Measurements from ENCODE around the gene DPEP2.
"Not testable (repeated sequence)": the region's sequence is repeated elsewhere in the genome, so short reads cannot be mapped to it uniquely, and the experiment has no call there.

DPEP2 gene

DNA sequence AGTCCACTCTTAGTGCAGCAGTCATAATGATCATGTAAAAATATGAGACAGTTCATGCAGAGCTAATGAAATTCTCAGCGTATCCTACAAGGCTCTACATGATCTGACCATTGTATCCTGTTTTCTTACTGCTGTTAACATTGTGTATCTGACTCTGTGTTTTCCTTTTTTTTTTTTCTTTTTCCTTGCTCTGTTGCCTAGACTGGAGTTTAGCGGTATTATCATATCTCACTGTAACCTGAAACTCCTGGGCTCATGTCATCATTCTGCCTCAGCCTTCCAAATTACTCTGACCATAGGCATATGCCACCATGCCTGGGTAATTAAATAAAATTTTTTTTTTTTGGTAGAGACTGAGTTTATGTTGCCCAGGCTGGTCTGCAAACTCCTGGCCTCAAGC lies 35.9 kb upstream of the DPEP2 start:
- DNase-seq (ENCODE audit: low read depth, low spot score) = no peak
- TF ChIP-seq, protein P1, sequence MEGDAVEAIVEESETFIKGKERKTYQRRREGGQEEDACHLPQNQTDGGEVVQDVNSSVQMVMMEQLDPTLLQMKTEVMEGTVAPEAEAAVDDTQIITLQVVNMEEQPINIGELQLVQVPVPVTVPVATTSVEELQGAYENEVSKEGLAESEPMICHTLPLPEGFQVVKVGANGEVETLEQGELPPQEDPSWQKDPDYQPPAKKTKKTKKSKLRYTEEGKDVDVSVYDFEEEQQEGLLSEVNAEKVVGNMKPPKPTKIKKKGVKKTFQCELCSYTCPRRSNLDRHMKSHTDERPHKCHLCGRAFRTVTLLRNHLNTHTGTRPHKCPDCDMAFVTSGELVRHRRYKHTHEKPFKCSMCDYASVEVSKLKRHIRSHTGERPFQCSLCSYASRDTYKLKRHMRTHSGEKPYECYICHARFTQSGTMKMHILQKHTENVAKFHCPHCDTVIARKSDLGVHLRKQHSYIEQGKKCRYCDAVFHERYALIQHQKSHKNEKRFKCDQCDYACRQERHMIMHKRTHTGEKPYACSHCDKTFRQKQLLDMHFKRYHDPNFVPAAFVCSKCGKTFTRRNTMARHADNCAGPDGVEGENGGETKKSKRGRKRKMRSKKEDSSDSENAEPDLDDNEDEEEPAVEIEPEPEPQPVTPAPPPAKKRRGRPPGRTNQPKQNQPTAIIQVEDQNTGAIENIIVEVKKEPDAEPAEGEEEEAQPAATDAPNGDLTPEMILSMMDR (IDR thresholded peaks at IDR 0.05; ENCODE audit: low read depth, low read length) = no peak
- in situ Hi-C loops (cut with HindIII; ENCODE audit: low sequenced_read_pairs) = no loop called here
- H3K4me3 ChIP-seq (ENCODE audit: low read depth, low read length) = no peak overlapping the region

DNA sequence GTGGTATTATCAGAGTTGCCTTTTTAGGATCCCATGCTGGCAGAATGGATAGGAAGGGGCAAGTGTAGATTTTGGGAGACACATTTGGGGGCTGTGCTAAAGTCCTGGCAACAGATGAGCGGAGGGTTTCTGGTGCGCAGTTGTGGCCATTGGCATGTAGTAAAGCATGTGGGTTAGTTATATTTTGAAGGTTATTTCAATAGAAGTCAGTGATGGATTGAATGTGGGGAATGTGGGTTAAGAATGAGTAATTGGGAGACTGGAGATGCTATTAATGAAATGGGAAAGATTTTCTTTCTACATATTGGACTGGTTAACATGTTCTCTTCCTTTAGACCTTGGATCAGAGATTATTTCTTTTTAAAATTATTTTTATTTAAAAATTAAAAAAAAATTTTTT lies 33.8 kb upstream of the DPEP2 start:
- TF ChIP-seq, protein P1 (IDR thresholded peaks at IDR 0.05; ENCODE audit: low read depth, low read length) = no peak
- H3K4me3 ChIP-seq (ENCODE audit: low read depth, low read length) = no peak overlapping the region
- no peak for DNase-seq (ENCODE audit: low read depth, low spot score)
- in situ Hi-C loops (cut with HindIII; ENCODE audit: low sequenced_read_pairs) = no loop called here

DNA sequence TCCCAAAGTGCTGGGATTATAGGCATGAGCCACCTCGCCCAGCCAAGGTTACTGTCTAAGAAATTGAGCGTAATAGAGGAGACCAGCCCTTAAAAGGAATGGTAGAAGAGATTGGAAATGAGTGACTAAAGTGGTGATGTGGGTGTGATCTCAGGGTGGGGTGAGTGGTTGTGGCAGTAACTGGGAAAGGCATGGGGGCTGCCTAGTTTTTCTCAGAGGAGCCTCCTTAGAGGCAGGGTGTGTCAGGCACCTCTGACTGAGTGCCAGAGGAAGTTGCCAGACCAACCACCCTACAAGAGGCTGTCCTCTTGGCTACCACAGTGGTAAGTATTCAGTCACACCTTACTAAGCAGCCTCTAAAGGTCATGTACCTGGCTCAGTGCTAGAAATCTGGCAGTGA lies 32.7 kb upstream of the DPEP2 start:
- H3K4me3 ChIP-seq (ENCODE audit: low read depth, low read length) = no peak overlapping the region
- in situ Hi-C loops (cut with HindIII; ENCODE audit: low sequenced_read_pairs) = no loop called here
- DNase-seq (ENCODE audit: low read depth, low spot score) = no peak
- TF ChIP-seq, protein P1 (IDR thresholded peaks at IDR 0.05; ENCODE audit: low read depth, low read length) = no peak

DNA sequence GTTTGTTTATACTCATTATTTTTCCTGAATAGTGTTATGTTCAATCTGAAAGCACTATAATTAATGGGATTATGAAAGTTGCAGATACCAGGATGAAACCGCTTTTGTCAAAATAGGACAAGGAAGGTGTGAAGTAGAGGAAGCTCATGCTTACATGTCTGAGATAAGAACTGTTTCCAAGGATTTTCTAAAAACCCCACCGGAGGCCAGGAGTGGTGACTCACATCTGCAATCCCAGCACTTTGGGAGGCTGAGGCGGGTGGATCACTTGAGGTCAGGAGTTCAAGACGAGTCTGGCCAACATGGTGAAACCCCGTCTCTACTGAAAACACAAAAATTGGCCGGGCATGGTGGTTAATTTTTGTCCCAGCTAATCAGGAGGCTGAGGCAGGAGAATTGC lies 30.8 kb upstream of the DPEP2 start:
- in situ Hi-C loops (cut with HindIII; ENCODE audit: low sequenced_read_pairs); H3K4me3 ChIP-seq (ENCODE audit: low read depth, low read length): not testable (repeated sequence)
- DNase-seq (ENCODE audit: low read depth, low spot score) = peak; percentile 32

DNA sequence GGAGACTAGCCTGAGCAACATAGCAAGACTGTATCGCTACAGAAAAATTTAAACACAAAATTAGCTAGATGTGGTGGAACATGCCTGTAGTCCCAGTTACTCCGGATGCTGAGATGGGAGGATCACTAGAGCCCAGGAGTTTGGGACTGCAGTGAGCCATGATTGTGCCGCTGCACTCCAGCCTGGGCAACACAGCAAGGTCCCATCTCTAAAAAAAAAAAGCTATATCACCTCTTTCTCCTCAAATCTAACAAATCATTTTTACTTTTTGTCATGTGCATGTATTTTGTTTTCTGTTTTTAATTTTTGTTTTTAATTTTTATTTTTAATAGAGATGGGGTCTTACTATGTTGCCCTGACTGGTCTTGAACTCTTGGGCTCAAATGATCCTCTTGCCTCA lies 29.7 kb upstream of the DPEP2 start:
- TF ChIP-seq, protein P1 (IDR thresholded peaks at IDR 0.05; ENCODE audit: low read depth, low read length) = no peak
- in situ Hi-C loops (cut with HindIII; ENCODE audit: low sequenced_read_pairs) = no loop called here
- no peak overlapping the region for H3K4me3 ChIP-seq (ENCODE audit: low read depth, low read length)
- DNase-seq (ENCODE audit: low read depth, low spot score) = no peak

DNA sequence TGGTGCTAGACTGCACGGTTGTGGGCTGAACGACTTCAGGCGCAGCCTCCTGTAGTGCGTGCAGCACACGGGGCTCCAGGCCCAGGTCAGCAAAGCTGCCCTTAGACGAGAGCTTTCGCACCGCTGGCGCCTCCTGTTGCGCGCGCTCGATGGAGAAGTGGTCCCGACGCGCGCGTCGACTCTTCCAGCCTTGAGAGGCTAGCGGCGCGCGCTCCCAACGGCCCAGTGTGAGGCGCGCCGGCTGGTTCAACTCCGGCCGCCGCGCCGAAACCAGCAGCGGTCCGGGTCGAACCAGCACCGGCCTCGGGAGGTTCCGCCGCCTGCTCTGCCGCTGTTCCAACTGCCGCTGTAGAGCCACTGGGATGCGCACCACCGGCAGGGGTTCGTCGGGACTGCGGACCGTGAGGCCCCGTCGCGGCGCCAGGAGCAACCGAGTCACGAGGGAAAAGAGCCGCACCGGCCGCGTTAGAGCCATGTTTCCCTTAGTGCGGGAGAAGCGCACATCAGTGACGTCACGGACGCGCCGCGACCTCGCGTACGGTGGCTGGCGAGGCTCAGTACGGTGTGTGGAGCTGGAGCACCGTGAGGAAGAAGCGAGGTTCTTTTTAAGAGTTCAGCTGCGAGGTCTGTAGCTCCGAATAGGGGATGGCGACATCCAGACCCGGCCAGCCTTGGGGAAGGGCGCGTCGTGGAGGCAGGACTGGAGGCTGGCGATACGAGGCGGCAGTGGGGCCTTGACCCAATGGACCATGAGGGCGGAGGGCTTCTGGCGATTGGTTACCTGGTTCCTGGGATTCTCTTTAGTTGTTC lies 23.6 kb upstream of the DPEP2 start, which contains the start of the genes DDX28 and DUS2:
DDX28 (minus strand) TSS at position 505 of the 810 bp plus-strand sequence; CDS start at position 475, 30 bp downstream.
DUS2 (plus strand) TSS at position 557 of the 810 bp plus-strand sequence. CDS start 14,740 bp downstream, outside the sequence.
- H3K4me3 ChIP-seq (ENCODE audit: low read depth, low read length) = peak within 1 kb of the TSS; percentile 87
- peak; percentile 93 for DNase-seq (ENCODE audit: low read depth, low spot score)
- in situ Hi-C loops (cut with HindIII; ENCODE audit: low sequenced_read_pairs) = no loop called here
- TF ChIP-seq, protein P1 (IDR thresholded peaks at IDR 0.05; ENCODE audit: low read depth, low read length) = no peak

DNA sequence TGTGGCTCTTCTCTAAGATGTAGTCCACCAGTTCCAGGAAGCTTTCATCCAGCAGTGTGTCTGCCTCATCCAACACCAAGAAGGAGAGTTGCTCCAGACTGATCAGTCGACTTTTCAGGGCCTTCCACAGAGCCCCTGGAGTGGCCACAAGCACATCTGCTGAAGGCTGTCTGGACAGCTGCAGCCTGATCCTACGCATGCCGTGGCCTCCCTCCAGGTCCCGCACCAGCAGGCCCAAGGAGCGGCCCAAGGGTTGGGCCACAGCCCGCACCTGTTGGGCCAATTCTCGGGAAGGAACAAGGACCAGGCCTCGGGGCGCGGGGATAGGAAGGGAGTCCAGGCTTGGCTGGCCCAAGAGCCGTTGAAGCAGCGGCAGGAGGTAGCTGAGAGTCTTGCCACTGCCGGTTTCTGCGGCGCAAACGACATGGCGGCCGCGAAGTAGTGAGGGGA lies 23.0 kb upstream of the DPEP2 start:
- DNase-seq (ENCODE audit: low read depth, low spot score) = no peak
- in situ Hi-C loops (cut with HindIII; ENCODE audit: low sequenced_read_pairs) = no loop called here
- H3K4me3 ChIP-seq (ENCODE audit: low read depth, low read length) = peak overlapping the region; percentile 87
- TF ChIP-seq, protein P1 (IDR thresholded peaks at IDR 0.05; ENCODE audit: low read depth, low read length) = no peak
